ENCODE results near the gene SCUBE1.

The SCUBE1 gene

GRCh38 chr22:43249789-43250471 is 93.2 kb downstream of the SCUBE1 start:
- no peak overlapping the region for H3K4me3 ChIP-seq (ENCODE audit: low read depth, low read length)
- no peak for TF ChIP-seq CTCF (IDR thresholded peaks at IDR 0.05; ENCODE audit: low read depth, low read length)

GRCh38 chr22:43247546-43248260 is 95.5 kb downstream of the SCUBE1 start:
- no peak for TF ChIP-seq CTCF (IDR thresholded peaks at IDR 0.05; ENCODE audit: low read depth, low read length)
- no peak overlapping the region for H3K4me3 ChIP-seq (ENCODE audit: low read depth, low read length)

GRCh38 chr22:43246188-43246587 is 97.0 kb downstream of the SCUBE1 start:
- no peak overlapping the region for H3K4me3 ChIP-seq (ENCODE audit: low read depth, low read length)
- TF ChIP-seq CTCF (IDR thresholded peaks at IDR 0.05; ENCODE audit: low read depth, low read length), result no peak

- no peak overlapping the region for H3K4me3 ChIP-seq (ENCODE audit: low read depth, low read length)
- no peak for TF ChIP-seq CTCF (IDR thresholded peaks at IDR 0.05; ENCODE audit: low read depth, low read length)
These were observed 97.5 kb downstream of the SCUBE1 start for GRCh38 chr22:43245717-43246116.

GRCh38 chr22:43244803-43245527 is 98.2 kb downstream of the SCUBE1 start:
- TF ChIP-seq CTCF (IDR thresholded peaks at IDR 0.05; ENCODE audit: low read depth, low read length), result no peak
- no peak overlapping the region for H3K4me3 ChIP-seq (ENCODE audit: low read depth, low read length)

GRCh38 chr22:43244402-43244801 is 98.8 kb downstream of the SCUBE1 start:
- no peak overlapping the region for H3K4me3 ChIP-seq (ENCODE audit: low read depth, low read length)

More at GRCh38 chr22:43244402-43244801, 98.8 kb downstream of the SCUBE1 start:
- TF ChIP-seq CTCF (IDR thresholded peaks at IDR 0.05; ENCODE audit: low read depth, low read length), result no peak
